Erythroblast (primary cell): ENCODE results near the gene ADPRHL1.

Source experiments
- GATA1 ChIP-seq: IDR thresholded peaks from 2 replicates; pipeline ENCODE4 v1.6.1; 2011; ENCODE audit warnings: low read depth, mild to moderate bottlenecking, control low read depth, low read length, moderate library complexity
- POLR2A ChIP-seq: IDR thresholded peaks from 2 replicates; pipeline ENCODE4 v1.6.1; 2011; ENCODE audit warnings: mild to moderate bottlenecking, low read length

GRCh38 chr13:113491982-113492381 is 38.7 kb upstream of the ADPRHL1 start:
- TF ChIP-seq POLR2A, result no peak
- TF ChIP-seq GATA1, result no peak
